DMS114 treated with DMSO at 0.1 percent for 48 hours (cell line): ENCODE results near the gene ACBD3.

Source experiments
- DNase-seq: peaks from one replicate; lab custom pipeline; 2025; ENCODE audit not compliant: unreplicated experiment; lab: John Stamatoyannopoulos, UW

ACBD3 gene

GRCh38 chr1:226116673-226117072 lies 69.9 kb downstream of the ACBD3 start:
- no peak for DNase-seq

- DNase-seq: no peak
These were observed 73.9 kb downstream of the ACBD3 start for GRCh38 chr1:226112626-226113025.

- no peak for DNase-seq
These were observed 74.7 kb downstream of the ACBD3 start for GRCh38 chr1:226111883-226112261.

- DNase-seq: no peak
These were observed 75.3 kb downstream of the ACBD3 start for GRCh38 chr1:226111098-226111882.

- no peak for DNase-seq
These were observed 76.1 kb downstream of the ACBD3 start for GRCh38 chr1:226110249-226111097.

GRCh38 chr1:226109829-226110248 lies 76.7 kb downstream of the ACBD3 start:
- DNase-seq: peak; percentile 76

GRCh38 chr1:226108935-226109828 lies 77.4 kb downstream of the ACBD3 start:
- DNase-seq: no peak

- DNase-seq: no peak
These were observed 78.8 kb downstream of the ACBD3 start for GRCh38 chr1:226107471-226108460.

GRCh38 chr1:226104671-226105121 lies 81.8 kb downstream of the ACBD3 start:
- DNase-seq: no peak

- DNase-seq: peak; percentile 33
These were observed 85.8 kb downstream of the ACBD3 start for GRCh38 chr1:226100436-226101391.

GRCh38 chr1:226098870-226099835 lies 87.4 kb downstream of the ACBD3 start:
- DNase-seq: no peak

- DNase-seq: no peak
These were observed 88.5 kb downstream of the ACBD3 start for GRCh38 chr1:226097866-226098625.

- no peak for DNase-seq
These were observed 91.3 kb downstream of the ACBD3 start for GRCh38 chr1:226095286-226095685.
